GM12864 (cell line): Measurements from ENCODE around the gene APRT.

Experiments
- DNase-seq: peaks from one replicate; pipeline ENCODE4 v3.0.0-alpha.2; 2011; ENCODE audit warnings: low read depth
- H3K4me3 ChIP-seq: 2 replicates; pipeline ENCODE4 v1.5.1; 2011; ENCODE audit warnings: mild to moderate bottlenecking, low read depth, low read length, control low read depth
- CTCF ChIP-seq: IDR thresholded peaks from 2 replicates; pipeline ENCODE4 v1.5.1; 2011; ENCODE audit warnings: low read depth, mild to moderate bottlenecking, moderate library complexity, low read length, control low read depth, inconsistent platforms; ENCODE audit errors: missing control alignments

Gene APRT

DNA sequence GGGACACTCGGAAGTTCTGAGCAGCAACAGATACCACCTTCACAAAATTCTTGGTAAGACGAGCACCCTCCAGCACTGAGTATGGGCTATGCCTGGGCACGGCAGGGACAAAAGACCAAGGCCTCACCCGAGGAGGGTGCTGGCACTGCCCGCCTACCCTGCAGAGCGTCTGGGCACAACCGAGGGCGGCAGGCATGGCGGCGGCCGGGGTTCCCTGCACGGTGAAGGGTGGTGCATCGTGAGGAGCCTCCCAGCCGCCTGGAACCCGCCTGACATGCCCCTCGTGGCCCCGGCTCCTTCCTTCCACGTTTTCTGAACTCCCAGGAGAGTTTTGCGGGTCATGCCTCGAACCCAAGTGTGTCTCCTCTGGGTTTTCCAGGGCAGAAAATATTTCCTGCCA, 26.1 kb upstream of the APRT start:
- no peak for DNase-seq
- no peak for TF ChIP-seq CTCF
- H3K4me3 ChIP-seq: no peak overlapping the region

DNA sequence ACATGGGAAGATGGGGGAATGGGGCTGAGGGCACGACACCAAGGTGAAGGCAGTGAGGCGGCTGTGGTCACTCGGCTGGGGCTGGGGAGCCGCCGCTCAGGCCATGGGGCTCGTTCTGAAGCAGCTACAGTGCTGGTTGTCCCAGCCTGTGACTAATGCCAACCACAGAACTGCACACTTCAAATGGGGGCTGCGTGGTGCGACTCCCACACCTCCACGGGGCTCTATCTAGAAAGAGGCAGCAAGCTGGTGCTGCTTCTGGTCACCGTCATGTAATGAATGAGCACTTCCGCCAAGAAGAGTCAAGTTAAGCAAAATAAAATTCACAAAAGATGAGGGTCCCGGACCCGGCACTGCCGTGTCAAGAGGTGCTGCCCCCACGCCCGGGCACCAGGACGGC, 25.1 kb upstream of the APRT start:
- H3K4me3 ChIP-seq: no peak overlapping the region
- no peak for DNase-seq
- no peak for TF ChIP-seq CTCF

- TF ChIP-seq CTCF: no peak
- H3K4me3 ChIP-seq: no peak overlapping the region
- no peak for DNase-seq
Observed at GRCh38 chr16:88835818-88836217, 24.1 kb upstream of the APRT start.

DNA sequence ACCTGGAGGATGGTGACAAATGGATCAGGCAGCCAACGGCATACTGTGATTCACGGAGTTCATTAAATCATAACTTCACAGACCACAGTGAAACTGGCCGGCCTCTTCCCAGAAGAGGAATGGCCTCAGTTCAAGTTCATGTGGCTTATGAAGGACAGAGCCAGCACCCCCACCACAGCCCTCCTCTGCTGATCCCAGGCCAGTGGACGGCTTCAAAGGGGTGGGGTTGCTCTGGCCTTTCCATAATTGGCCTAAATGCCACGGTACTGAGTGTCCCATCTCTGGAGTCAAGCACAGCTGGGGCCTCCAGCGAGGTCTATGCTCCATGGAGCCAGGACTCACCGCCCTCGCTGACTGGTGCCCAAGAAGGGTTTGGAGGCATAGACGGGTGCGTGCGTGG, 23.7 kb upstream of the APRT start:
- DNase-seq: no peak
- no peak for TF ChIP-seq CTCF
- H3K4me3 ChIP-seq: no peak overlapping the region

DNA sequence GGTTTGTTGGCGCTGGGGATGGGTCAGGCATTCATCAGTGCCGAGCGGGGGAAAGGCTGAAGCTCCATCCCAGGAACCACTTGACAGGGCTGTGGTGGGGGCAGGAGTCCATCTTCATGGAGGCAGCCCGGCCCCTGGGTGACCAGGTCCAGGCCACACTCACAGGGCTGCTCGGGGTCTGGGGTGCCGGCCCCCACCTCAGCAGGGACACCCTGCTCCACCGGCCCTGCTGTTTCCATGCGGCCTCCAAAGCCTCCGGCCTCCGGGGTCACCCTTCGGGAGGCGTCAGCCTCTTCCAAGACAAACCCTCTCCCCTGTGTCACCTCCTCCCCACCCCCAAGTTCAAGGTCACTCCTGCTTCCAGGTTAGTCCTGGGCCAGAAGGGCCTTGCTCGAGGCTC, 22.9 kb upstream of the APRT start:
- DNase-seq: no peak
- no peak overlapping the region for H3K4me3 ChIP-seq
- no peak for TF ChIP-seq CTCF

GRCh38 chr16:88833086-88833485, 21.4 kb upstream of the APRT start:
- TF ChIP-seq CTCF: no peak
- DNase-seq: no peak
- H3K4me3 ChIP-seq: no peak overlapping the region

- DNase-seq: no peak
- TF ChIP-seq CTCF: no peak
- no peak overlapping the region for H3K4me3 ChIP-seq
Observed at GRCh38 chr16:88831838-88832237, 20.1 kb upstream of the APRT start.
